GM12874 (cell line): Measurements from ENCODE around the gene CTDSP2.
A peak's percentile ranks its signal among the peaks of the same experiment; 100 is the strongest.

ENCODE experiments used
- CTCF ChIP-seq: IDR thresholded peaks from 2 replicates; pipeline ENCODE4 v1.5.1; 2011; ENCODE audit warnings: low read depth, mild to moderate bottlenecking, control low read depth, low read length, moderate library complexity; ENCODE audit not compliant: insufficient read depth

CTDSP2 gene

GRCh38 chr12:57807285-57807684 lies 39.2 kb downstream of the CTDSP2 start:
- TF ChIP-seq CTCF: no peak

GRCh38 chr12:57806677-57807076 lies 39.9 kb downstream of the CTDSP2 start:
- TF ChIP-seq CTCF: no peak

GRCh38 chr12:57803319-57803893 lies 43.1 kb downstream of the CTDSP2 start:
- TF ChIP-seq CTCF: peak; percentile 73

GRCh38 chr12:57802607-57803006 lies 43.9 kb downstream of the CTDSP2 start:
- TF ChIP-seq CTCF: no peak

- TF ChIP-seq CTCF: no peak
Observed at GRCh38 chr12:57800965-57801364, 45.6 kb downstream of the CTDSP2 start.

- no peak for TF ChIP-seq CTCF
Observed at GRCh38 chr12:57797933-57798332, 48.6 kb downstream of the CTDSP2 start.

GRCh38 chr12:57796996-57797395 lies 49.5 kb downstream of the CTDSP2 start:
- no peak for TF ChIP-seq CTCF

GRCh38 chr12:57795354-57795753 lies 51.2 kb downstream of the CTDSP2 start:
- no peak for TF ChIP-seq CTCF
